Upper lobe of left lung (tissue), 6 donors: ENCODE data around the gene ACOT8. TPM values are rescaled to one million over a fixed set of nuclear protein-coding genes. Genes with fewer than 3 reads are reported as not detected.

Experiments used
- ATAC-seq, 2 donors: fragments of 200-7000 bp; cut with Tn5 transposase; one replicate each; pipeline ENCODE4 v1.9.1; 2022; ENCODE audit warnings: mild to moderate bottlenecking in 2 of 2, moderate library complexity in 2 of 2; ENCODE audit not compliant: low FRiP score in 2 of 2
- DNase-seq, 2 donors: peaks; one replicate each; pipeline ENCODE4 v3.0.0-alpha.2; 2019 to 2020
- H3K27ac ChIP-seq, 4 donors: fragments of 200-600 bp; sonication (generic); one replicate each; pipeline ENCODE4 v1.5.1; 2016 to 2019
- H3K27me3 ChIP-seq, 4 donors: fragments of 200-600 bp; sonication (generic); one replicate each; pipeline ENCODE4 v1.5.1; 2017 to 2019
- H3K36me3 ChIP-seq, 4 donors: fragments of 200-600 bp; sonication (generic); one replicate each; pipeline ENCODE4 v1.5.1; 2016 to 2019
- H3K4me1 ChIP-seq, 4 donors: fragments of 200-600 bp; sonication (generic); one replicate each; pipeline ENCODE4 v1.5.1; 2018 to 2019
- H3K4me3 ChIP-seq, 4 donors: fragments of 200-600 bp; sonication (generic); one replicate each; pipeline ENCODE4 v1.5.1; 2017 to 2019; ENCODE audit warnings: mild to moderate bottlenecking in 2 of 4, moderate library complexity in 1 of 4
- H3K9me3 ChIP-seq, 4 donors: fragments of 200-600 bp; sonication (generic); one replicate each; pipeline ENCODE4 v1.5.1; 2018 to 2019
- CTCF ChIP-seq, 6 experiments: fragments of 450-650 bp in 4 of 6; fragments of 200-600 bp in 2 of 6; sonication (generic) in 2 of 6; IDR thresholded peaks; one replicate each; pipeline ENCODE4 v1.5.1; 2016 to 2019; ENCODE audit warnings: antibody characterized with exemption in 6 of 6
- EP300 ChIP-seq, 4 donors: sonication (generic); formaldehyde crosslinking; IDR thresholded peaks; one replicate each; pipeline ENCODE4 v1.5.1; 2017; ENCODE audit warnings: antibody characterized with exemption in 4 of 4, control low read depth in 2 of 4
- POLR2A ChIP-seq, 4 donors: fragments of 450-650 bp; IDR thresholded peaks; one replicate each; pipeline ENCODE4 v1.5.1; 2016 to 2017; ENCODE audit warnings: antibody characterized with exemption in 4 of 4, mild to moderate bottlenecking in 2 of 4
- POLR2AphosphoS5 ChIP-seq, 2 donors: sonication (generic); formaldehyde crosslinking; IDR thresholded peaks; one replicate each; pipeline ENCODE4 v1.5.1; 2017; ENCODE audit warnings: antibody characterized with exemption in 2 of 2
- WGBS, 2 donors: methylation state at CpG; one replicate each; pipeline ENCODE4 v1.1.5; 2017 to 2018; 5-methylcytosine and 5-hydroxymethylcytosine counted together
- total RNA-seq, 6 donors: library from RNA; depleted of rRNA in 4 of 6; stranded (reverse); fragments of >200 nt in 4 of 6; gene quantifications; one replicate each; pipeline versions ENCODE4 v1.1.0 to v1.2.1, GENCODE V29; 2016 to 2021
- donor health status: DM: no; HTN: no; CAD: no; lungs with moderate emphysema.
- donor health status: DM: no; HTN: yes; CAD: no; lungs with severe emphysema.

The ACOT8 gene
- total RNA-seq, 6 donors from 2014 or later = 23.9 to 46.8 (median 31.5) TPM

- Histone ChIP-seq H3K27ac (no peak overlapping the region), H3K4me3 (no peak overlapping the region), H3K9me3 (no peaks in the 10 kb centered on the region), H3K27me3 (no peaks in the 10 kb centered on the region), H3K36me3 (peaks cover 0 to 45% (median 20%) of the 10 kb centered on the region in 4 donors), H3K4me1 (peaks cover 12 to 30% (median 22%) of the 10 kb centered on the region in 4 donors)
- WGBS, 2 donors = 94% methylated on average over 11 to 18 of the region's 19 CpGs
- DNase-seq (no peak), ATAC-seq (no peak)
- TF ChIP-seq EP300 (IDR thresholded peaks at IDR 0.05) (no peak), CTCF (IDR thresholded peaks at IDR 0.05) (no peak), POLR2A (IDR thresholded peaks at IDR 0.05) (no peak), POLR2AphosphoS5 (IDR thresholded peaks at IDR 0.05) (no peak)
These were observed 29.6 kb upstream of the ACOT8 start for GRCh38 chr20:45886590-45887345.

- peaks cover 1 to 52% (median 23%) of the 10 kb centered on the region in 4 donors for H3K36me3 ChIP-seq
- TF ChIP-seq POLR2A (IDR thresholded peaks at IDR 0.05) = no peak
- TF ChIP-seq CTCF (IDR thresholded peaks at IDR 0.05) = no peak
- no peak for TF ChIP-seq POLR2AphosphoS5 (IDR thresholded peaks at IDR 0.05)
- H3K27me3 ChIP-seq = no peaks in the 10 kb centered on the region
- peaks cover 12 to 26% (median 17%) of the 10 kb centered on the region in 4 donors for H3K4me1 ChIP-seq
- 85 to 90% methylated on average over 7 to 9 of the region's 9 CpGs for WGBS, 2 donors
- ATAC-seq = no peak
- DNase-seq = no peak
- H3K4me3 ChIP-seq = no peak overlapping the region
- H3K9me3 ChIP-seq = no peaks in the 10 kb centered on the region
- no peak overlapping the region for H3K27ac ChIP-seq
These were observed 25.9 kb upstream of the ACOT8 start for GRCh38 chr20:45883100-45883469.

GRCh38 chr20:45882469-45883099 lies 25.4 kb upstream of the ACOT8 start:
- TF ChIP-seq CTCF (IDR thresholded peaks at IDR 0.05) (no peak), POLR2A (IDR thresholded peaks at IDR 0.05) (no peak), POLR2AphosphoS5 (IDR thresholded peaks at IDR 0.05) (no peak), EP300 (IDR thresholded peaks at IDR 0.05) (no peak)
- 92 to 100% methylated on average over 1 to 4 of the region's 4 CpGs for WGBS, 2 donors
- no peak overlapping the region for H3K27ac ChIP-seq
- peaks cover 12 to 26% (median 17%) of the 10 kb centered on the region in 4 donors for H3K4me1 ChIP-seq
- no peaks in the 10 kb centered on the region for H3K27me3 ChIP-seq
- peaks cover 5 to 56% (median 28%) of the 10 kb centered on the region in 4 donors for H3K36me3 ChIP-seq
- DNase-seq (no peak), ATAC-seq (no peak)
- no peaks in the 10 kb centered on the region for H3K9me3 ChIP-seq
- H3K4me3 ChIP-seq = no peak overlapping the region

- 1% methylated on average over 22 to 23 of the region's 23 CpGs for WGBS, 2 donors
- TF ChIP-seq CTCF (IDR thresholded peaks at IDR 0.05) (no peak), POLR2AphosphoS5 (IDR thresholded peaks at IDR 0.05) (peak; percentile 79 to 84), POLR2A (IDR thresholded peaks at IDR 0.05) (peak in 3 of 4 donors; percentile 38 to 80 (median 43)), EP300 (IDR thresholded peaks at IDR 0.05) (no peak)
- H3K27ac ChIP-seq = peak within 1 kb of the TSS; percentile 79 to 92 (median 88)
These were observed 24.0 kb upstream of the ACOT8 start, which contains the start of gene ZSWIM1 for GRCh38 chr20:45880988-45881788. TSS of gene ZSWIM1 (plus strand) at chr20:45881227. CDS start at chr20:45882593, 1,366 bp downstream.

More at GRCh38 chr20:45880988-45881788, 24.0 kb upstream of the ACOT8 start, which contains the start of gene ZSWIM1:
- H3K4me3 ChIP-seq = peak within 1 kb of the TSS; percentile 55 to 74 (median 70)
- ATAC-seq (peak; percentile 97), DNase-seq (peak; percentile 98 to 99)
- no peaks in the 10 kb centered on the region for H3K9me3 ChIP-seq
- no peaks in the 10 kb centered on the region for H3K27me3 ChIP-seq
- peaks cover 5 to 56% (median 35%) of the 10 kb centered on the region in 4 donors for H3K36me3 ChIP-seq
- H3K4me1 ChIP-seq = peaks cover 12 to 26% (median 17%) of the 10 kb centered on the region in 4 donors
